VCaP (cell line): Measurements from ENCODE around the gene PCDH9.

Experiments
- H3K27ac ChIP-seq: fragments of 450-650 bp; 2 replicates; pipeline ENCODE4 v1.5.1; 2017
- TF ChIP-seq, protein P1 (sequence below): fragments of 450-650 bp; conservative IDR thresholded peaks from 2 replicates; pipeline ENCODE4 v1.5.1; 2017; ENCODE audit warnings: mild to moderate bottlenecking, moderate library complexity

Gene PCDH9

DNA sequence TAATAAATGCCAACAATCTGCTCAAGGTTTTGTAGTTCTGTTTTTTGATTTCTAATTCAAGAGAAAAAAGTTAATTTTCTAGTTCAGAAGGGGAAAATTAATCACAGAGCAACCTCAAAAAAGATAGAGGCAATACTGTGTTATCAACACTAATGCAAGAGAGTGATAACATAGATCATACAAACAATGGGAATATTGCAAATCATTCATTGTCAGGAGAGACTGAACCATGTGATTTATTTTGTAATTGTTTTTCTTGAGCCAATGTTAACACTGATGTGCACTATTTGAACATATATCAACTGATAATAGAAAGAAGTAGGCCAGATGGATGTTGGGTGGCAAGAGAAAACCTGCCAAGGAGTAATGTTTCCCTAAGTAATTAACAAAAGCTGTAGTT, 19.9 kb downstream of the PCDH9 start:
- TF ChIP-seq, protein P1, sequence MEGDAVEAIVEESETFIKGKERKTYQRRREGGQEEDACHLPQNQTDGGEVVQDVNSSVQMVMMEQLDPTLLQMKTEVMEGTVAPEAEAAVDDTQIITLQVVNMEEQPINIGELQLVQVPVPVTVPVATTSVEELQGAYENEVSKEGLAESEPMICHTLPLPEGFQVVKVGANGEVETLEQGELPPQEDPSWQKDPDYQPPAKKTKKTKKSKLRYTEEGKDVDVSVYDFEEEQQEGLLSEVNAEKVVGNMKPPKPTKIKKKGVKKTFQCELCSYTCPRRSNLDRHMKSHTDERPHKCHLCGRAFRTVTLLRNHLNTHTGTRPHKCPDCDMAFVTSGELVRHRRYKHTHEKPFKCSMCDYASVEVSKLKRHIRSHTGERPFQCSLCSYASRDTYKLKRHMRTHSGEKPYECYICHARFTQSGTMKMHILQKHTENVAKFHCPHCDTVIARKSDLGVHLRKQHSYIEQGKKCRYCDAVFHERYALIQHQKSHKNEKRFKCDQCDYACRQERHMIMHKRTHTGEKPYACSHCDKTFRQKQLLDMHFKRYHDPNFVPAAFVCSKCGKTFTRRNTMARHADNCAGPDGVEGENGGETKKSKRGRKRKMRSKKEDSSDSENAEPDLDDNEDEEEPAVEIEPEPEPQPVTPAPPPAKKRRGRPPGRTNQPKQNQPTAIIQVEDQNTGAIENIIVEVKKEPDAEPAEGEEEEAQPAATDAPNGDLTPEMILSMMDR = no peak
- no peak overlapping the region for H3K27ac ChIP-seq

DNA sequence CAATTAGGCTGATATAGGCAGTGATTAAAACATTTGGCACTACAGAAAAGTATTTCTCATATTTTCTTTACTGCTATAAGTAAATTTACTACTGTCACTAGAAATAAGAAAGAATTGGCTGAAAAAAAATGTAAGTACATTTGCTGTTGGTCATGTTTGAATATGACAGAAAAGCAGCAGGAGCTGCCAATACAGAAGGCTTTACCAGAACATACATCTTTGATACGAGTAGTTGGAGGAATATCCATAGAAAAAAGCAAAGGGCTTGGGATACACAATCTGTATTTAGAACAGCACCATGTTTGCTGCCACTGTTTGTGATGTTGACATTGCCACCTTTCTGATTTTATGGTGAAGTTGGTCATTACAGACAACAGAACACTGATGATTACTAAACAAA, 21.6 kb downstream of the PCDH9 start:
- TF ChIP-seq, protein P1 = no peak
- no peak overlapping the region for H3K27ac ChIP-seq

DNA sequence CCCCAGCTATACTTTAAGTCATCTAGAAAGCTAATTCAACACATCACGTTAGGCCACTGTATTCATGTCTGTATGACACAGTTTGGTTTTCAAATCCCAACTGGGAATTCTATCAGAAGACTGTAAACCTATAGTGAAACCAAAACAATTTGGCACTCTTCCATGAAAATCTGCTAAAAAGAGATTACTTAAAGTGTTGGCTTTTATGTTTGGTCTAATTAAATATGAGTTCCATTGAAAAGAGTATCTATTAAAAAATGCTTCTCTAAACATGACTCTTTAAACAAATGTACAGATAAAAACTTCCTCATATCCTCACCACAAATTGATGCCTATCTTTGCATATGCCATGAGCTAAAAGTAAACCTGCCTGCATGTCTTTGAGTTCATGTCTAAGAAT, 25.4 kb downstream of the PCDH9 start:
- H3K27ac ChIP-seq = no peak overlapping the region

DNA sequence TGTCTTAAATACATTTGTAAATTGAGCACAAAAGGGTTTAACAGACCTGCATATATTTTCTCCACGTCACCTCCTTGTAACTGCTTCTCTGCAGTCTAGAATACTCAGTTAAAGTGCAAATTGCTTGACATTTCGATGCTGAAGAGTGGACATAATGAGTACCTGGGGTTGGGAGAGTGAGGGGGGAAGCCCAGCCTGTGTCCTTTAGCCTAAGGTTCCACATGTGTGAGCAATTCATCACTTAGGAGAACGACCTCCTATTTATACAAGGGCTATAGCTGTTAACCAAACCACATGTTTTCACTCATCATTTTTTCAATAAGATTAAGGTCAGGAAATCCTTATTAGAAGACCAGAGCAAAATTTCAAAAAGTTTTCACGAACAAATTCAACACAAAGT, 29.5 kb downstream of the PCDH9 start:
- no peak overlapping the region for H3K27ac ChIP-seq
- TF ChIP-seq, protein P1 = no peak

More for the DNA sequence above, 25.4 kb downstream of the PCDH9 start:
- TF ChIP-seq, protein P1 = no peak

DNA sequence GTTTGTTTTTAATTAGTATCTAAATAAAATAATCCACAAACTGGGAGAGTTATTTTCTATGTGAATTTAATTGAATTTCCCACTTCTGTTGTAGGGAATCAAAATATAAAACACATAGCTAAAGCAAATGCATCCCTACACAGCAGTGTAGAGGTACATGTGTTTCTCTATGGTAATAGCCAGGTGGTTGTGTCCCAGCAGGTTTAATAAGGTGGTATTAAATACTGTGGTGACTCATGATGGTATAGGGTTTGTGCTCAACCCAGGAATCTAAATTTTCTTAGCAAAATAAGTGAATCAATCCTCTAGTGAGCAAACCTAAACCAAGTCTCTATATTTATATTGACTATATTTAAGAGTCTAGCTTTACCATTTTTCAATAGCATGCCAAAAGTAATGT, 30.0 kb downstream of the PCDH9 start:
- H3K27ac ChIP-seq = no peak overlapping the region
- TF ChIP-seq, protein P1 = no peak

DNA sequence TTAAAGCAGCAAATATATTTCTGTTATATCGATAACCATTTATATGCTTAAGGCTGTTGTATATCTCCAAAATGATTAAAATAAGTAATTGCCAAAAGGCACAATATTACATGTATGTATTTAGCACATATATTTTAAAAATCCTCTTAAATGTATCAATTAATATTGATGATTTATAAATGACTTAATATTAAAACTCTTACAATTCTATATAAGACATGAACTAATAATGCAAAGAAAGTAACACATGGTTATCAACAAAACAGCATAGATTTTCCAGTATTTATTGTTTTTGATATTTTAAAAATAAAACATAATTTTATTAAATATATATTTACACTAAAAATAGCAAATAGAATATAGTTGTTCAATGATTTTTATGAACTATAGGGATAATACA, 32.4 kb downstream of the PCDH9 start:
- TF ChIP-seq, protein P1 = no peak
- no peak overlapping the region for H3K27ac ChIP-seq

DNA sequence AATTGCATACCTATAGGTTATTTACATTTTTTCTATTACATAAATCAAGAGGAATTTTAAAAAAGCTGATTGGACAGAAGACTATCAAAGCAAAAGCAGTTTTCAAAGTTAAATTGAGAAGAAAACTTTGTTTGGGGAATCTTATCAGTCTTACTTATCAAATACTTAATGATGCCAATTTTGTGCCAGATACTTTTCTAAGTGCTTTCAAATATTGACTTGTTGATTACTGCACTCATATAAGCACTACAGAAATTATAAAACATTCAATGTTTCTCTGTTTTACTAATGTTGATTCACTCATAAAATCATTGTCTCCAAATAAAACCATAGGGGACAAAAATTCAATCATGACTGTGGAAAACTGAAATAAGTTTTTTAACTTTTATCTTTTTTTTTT, 36.2 kb downstream of the PCDH9 start:
- TF ChIP-seq, protein P1 = no peak

DNA sequence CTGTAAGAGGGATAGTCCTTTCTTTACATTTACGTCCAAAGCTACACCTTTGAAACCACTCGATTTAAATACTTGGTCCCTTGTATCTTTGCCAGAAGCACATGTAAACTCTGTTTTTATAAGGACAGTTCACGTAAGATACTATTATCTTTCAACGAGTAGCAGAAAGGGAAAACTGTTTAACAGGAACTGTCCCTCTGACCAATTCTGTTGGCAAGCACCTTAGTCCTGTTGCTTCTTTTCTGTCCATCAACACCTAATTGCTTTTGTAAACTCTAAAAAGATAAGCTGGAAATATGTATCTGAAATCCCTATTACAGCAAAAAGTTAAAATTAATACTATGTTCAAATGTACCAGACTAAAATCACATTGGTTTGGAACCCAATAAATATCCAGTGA, 37.4 kb downstream of the PCDH9 start:
- no peak overlapping the region for H3K27ac ChIP-seq
- TF ChIP-seq, protein P1 = no peak

More for the DNA sequence above, 36.2 kb downstream of the PCDH9 start:
- no peak overlapping the region for H3K27ac ChIP-seq
